ENCODE results near the gene TSGA10IP.

DNA sequence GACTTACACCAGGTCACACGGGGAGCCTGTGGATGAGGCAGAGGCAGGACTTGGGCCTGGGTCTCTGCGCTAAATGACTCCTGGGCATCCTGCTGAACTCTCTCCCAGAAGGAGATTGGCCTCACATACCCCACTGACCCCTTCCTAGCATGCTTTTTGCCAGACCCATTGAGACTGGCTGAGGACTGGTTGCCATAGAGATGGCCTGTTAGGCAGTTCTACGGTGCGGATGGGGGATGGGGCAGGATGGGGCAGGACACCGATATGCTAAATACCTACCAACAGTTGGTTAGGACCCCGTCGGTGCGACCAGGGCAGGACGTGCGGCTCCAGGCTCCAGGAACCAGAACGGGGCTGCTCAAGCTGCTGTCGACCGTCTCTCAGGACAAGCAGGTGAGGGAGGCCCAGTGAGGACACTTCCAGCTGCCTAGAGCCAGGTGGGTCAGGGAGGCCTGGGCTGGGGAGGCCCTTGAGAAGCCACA is at the start of gene TSGA10IP:
- TF ChIP-seq, protein P1, sequence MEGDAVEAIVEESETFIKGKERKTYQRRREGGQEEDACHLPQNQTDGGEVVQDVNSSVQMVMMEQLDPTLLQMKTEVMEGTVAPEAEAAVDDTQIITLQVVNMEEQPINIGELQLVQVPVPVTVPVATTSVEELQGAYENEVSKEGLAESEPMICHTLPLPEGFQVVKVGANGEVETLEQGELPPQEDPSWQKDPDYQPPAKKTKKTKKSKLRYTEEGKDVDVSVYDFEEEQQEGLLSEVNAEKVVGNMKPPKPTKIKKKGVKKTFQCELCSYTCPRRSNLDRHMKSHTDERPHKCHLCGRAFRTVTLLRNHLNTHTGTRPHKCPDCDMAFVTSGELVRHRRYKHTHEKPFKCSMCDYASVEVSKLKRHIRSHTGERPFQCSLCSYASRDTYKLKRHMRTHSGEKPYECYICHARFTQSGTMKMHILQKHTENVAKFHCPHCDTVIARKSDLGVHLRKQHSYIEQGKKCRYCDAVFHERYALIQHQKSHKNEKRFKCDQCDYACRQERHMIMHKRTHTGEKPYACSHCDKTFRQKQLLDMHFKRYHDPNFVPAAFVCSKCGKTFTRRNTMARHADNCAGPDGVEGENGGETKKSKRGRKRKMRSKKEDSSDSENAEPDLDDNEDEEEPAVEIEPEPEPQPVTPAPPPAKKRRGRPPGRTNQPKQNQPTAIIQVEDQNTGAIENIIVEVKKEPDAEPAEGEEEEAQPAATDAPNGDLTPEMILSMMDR (IDR thresholded peaks at IDR 0.05): no peak
- no peak for TF ChIP-seq POLR2AphosphoS5 (IDR thresholded peaks at IDR 0.05)

Data from esophagus muscularis mucosa (tissue), 3 donors.